22Rv1 (cell line): Measurements from ENCODE around the gene NUDT4.

Experiments used
- ZFX ChIP-seq: fragments of 450-650 bp; IDR thresholded peaks from 2 replicates; pipeline ENCODE4 v1.6.1; 2017; ENCODE audit warnings: antibody characterized with exemption, borderline replicate concordance
- TF ChIP-seq, protein P1 (sequence below): fragments of 450-650 bp; IDR thresholded peaks from 2 replicates; pipeline ENCODE4 v1.5.1; 2017; ENCODE audit warnings: mild to moderate bottlenecking

DNA sequence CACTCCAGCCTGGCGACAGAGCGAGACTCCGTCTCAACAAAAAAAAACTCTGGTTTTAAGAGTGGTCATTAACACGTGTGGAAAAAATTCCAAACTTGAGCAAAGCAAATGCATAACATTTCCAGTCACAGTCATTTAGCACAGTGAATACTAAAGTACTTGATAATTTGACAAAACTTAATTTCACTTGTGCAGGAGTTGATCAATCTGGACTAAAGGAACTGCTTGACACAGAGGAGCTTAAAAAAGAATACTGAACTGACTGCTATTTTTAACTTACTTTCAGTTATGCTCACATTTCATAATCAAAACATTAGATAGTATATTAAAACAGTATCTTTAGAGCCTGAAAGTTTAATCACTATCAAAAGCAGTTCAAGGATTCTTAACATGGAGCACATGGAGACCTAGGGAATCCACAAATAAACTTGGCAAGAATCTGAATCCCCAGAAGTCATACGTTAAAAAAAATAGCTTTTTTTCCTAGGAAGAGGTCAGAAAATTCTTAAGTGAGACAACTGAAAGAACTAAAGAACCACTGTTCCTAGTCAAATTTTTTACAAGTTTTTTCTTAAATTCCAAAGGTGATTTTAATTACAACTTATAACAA lies 56.6 kb downstream of the NUDT4 start:
- TF ChIP-seq, protein P1, sequence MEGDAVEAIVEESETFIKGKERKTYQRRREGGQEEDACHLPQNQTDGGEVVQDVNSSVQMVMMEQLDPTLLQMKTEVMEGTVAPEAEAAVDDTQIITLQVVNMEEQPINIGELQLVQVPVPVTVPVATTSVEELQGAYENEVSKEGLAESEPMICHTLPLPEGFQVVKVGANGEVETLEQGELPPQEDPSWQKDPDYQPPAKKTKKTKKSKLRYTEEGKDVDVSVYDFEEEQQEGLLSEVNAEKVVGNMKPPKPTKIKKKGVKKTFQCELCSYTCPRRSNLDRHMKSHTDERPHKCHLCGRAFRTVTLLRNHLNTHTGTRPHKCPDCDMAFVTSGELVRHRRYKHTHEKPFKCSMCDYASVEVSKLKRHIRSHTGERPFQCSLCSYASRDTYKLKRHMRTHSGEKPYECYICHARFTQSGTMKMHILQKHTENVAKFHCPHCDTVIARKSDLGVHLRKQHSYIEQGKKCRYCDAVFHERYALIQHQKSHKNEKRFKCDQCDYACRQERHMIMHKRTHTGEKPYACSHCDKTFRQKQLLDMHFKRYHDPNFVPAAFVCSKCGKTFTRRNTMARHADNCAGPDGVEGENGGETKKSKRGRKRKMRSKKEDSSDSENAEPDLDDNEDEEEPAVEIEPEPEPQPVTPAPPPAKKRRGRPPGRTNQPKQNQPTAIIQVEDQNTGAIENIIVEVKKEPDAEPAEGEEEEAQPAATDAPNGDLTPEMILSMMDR = no peak
- TF ChIP-seq ZFX = no peak
